ENCODE results near the gene UQCR11. TPM values are rescaled to one million over a fixed set of nuclear protein-coding genes. Genes with fewer than 3 reads are reported as not detected.

UQCR11 gene
- total RNA-seq, 1 donor from 2014 or later: 203 TPM

GRCh38 chr19:1622007-1622406 is 16.7 kb upstream of the UQCR11 start:
- no peak for TF ChIP-seq CTCF (IDR thresholded peaks at IDR 0.05)
- Mint-ChIP-seq H3K4me1 (ENCODE audit: unreplicated experiment) (no peaks in the 10 kb centered on the region), H3K4me3 (ENCODE audit: unreplicated experiment) (no peak overlapping the region), H3K36me3 (ENCODE audit: unreplicated experiment) (peaks cover 22% of the 10 kb centered on the region), H3K27me3 (ENCODE audit: unreplicated experiment) (no peaks in the 10 kb centered on the region), H3K27ac (ENCODE audit: unreplicated experiment) (no peak overlapping the region), H3K9me3 (ENCODE audit: unreplicated experiment) (no peaks in the 10 kb centered on the region)
- no peak for DNase-seq (ENCODE audit: extremely low spot score, unreplicated experiment)

- H3K27ac Mint-ChIP-seq (ENCODE audit: unreplicated experiment): no peak overlapping the region
- peaks cover 25% of the 10 kb centered on the region for H3K36me3 Mint-ChIP-seq (ENCODE audit: unreplicated experiment)
- no peak overlapping the region for H3K4me3 Mint-ChIP-seq (ENCODE audit: unreplicated experiment)
- no peaks in the 10 kb centered on the region for H3K4me1 Mint-ChIP-seq (ENCODE audit: unreplicated experiment)
- H3K27me3 Mint-ChIP-seq (ENCODE audit: unreplicated experiment): no peaks in the 10 kb centered on the region
- no peak for DNase-seq (ENCODE audit: extremely low spot score, unreplicated experiment)
- no peak for TF ChIP-seq CTCF (IDR thresholded peaks at IDR 0.05)
- H3K9me3 Mint-ChIP-seq (ENCODE audit: unreplicated experiment): no peaks in the 10 kb centered on the region
Measured at GRCh38 chr19:1621574-1621973, 16.3 kb upstream of the UQCR11 start.

GRCh38 chr19:1621021-1621420 is 15.8 kb upstream of the UQCR11 start:
- no peak overlapping the region for H3K27ac Mint-ChIP-seq (ENCODE audit: unreplicated experiment)
- no peaks in the 10 kb centered on the region for H3K9me3 Mint-ChIP-seq (ENCODE audit: unreplicated experiment)
- H3K4me1 Mint-ChIP-seq (ENCODE audit: unreplicated experiment): no peaks in the 10 kb centered on the region
- peaks cover 26% of the 10 kb centered on the region for H3K36me3 Mint-ChIP-seq (ENCODE audit: unreplicated experiment)
- no peaks in the 10 kb centered on the region for H3K27me3 Mint-ChIP-seq (ENCODE audit: unreplicated experiment)
- TF ChIP-seq CTCF (IDR thresholded peaks at IDR 0.05): no peak
- no peak overlapping the region for H3K4me3 Mint-ChIP-seq (ENCODE audit: unreplicated experiment)
- no peak for DNase-seq (ENCODE audit: extremely low spot score, unreplicated experiment)

- H3K4me1 Mint-ChIP-seq (ENCODE audit: unreplicated experiment): no peaks in the 10 kb centered on the region
- H3K27ac Mint-ChIP-seq (ENCODE audit: unreplicated experiment): no peak overlapping the region
- H3K9me3 Mint-ChIP-seq (ENCODE audit: unreplicated experiment): no peaks in the 10 kb centered on the region
- DNase-seq (ENCODE audit: extremely low spot score, unreplicated experiment): no peak
- no peak overlapping the region for H3K4me3 Mint-ChIP-seq (ENCODE audit: unreplicated experiment)
- no peaks in the 10 kb centered on the region for H3K27me3 Mint-ChIP-seq (ENCODE audit: unreplicated experiment)
- H3K36me3 Mint-ChIP-seq (ENCODE audit: unreplicated experiment): peaks cover 29% of the 10 kb centered on the region
- TF ChIP-seq CTCF (IDR thresholded peaks at IDR 0.05): no peak
Measured at GRCh38 chr19:1620502-1620901, 15.2 kb upstream of the UQCR11 start.

- Mint-ChIP-seq H3K27ac (ENCODE audit: unreplicated experiment) (no peak overlapping the region), H3K4me1 (ENCODE audit: unreplicated experiment) (no peaks in the 10 kb centered on the region), H3K27me3 (ENCODE audit: unreplicated experiment) (no peaks in the 10 kb centered on the region), H3K36me3 (ENCODE audit: unreplicated experiment) (peaks cover 26% of the 10 kb centered on the region), H3K4me3 (ENCODE audit: unreplicated experiment) (no peak overlapping the region), H3K9me3 (ENCODE audit: unreplicated experiment) (no peaks in the 10 kb centered on the region)
- TF ChIP-seq CTCF (IDR thresholded peaks at IDR 0.05): no peak
- no peak for DNase-seq (ENCODE audit: extremely low spot score, unreplicated experiment)
Measured at GRCh38 chr19:1619703-1620102, 14.4 kb upstream of the UQCR11 start.
